Measurements from ENCODE around the gene MED13L.

The MED13L gene

GRCh38 chr12:116207274-116207673 is 70.2 kb downstream of the MED13L start:
- no peak for DNase-seq

GRCh38 chr12:116206828-116207227 is 70.7 kb downstream of the MED13L start:
- no peak for DNase-seq

GRCh38 chr12:116204785-116205184 is 72.7 kb downstream of the MED13L start:
- no peak for DNase-seq

GRCh38 chr12:116204169-116204568 is 73.3 kb downstream of the MED13L start:
- no peak for DNase-seq

GRCh38 chr12:116202940-116203339 is 74.6 kb downstream of the MED13L start:
- DNase-seq = no peak

GRCh38 chr12:116202433-116202832 is 75.1 kb downstream of the MED13L start:
- DNase-seq = no peak

- no peak for DNase-seq
Measured at GRCh38 chr12:116201908-116202307, 75.6 kb downstream of the MED13L start.

GRCh38 chr12:116201359-116201758 is 76.1 kb downstream of the MED13L start:
- DNase-seq = no peak

- no peak for DNase-seq
Measured at GRCh38 chr12:116200812-116201211, 76.7 kb downstream of the MED13L start.

- DNase-seq = no peak
Measured at GRCh38 chr12:116199160-116199706, 78.3 kb downstream of the MED13L start.

- no peak for DNase-seq
Measured at GRCh38 chr12:116196752-116197718, 80.5 kb downstream of the MED13L start.

GRCh38 chr12:116196226-116196625 is 81.3 kb downstream of the MED13L start:
- no peak for DNase-seq

- no peak for DNase-seq
Measured at GRCh38 chr12:116194935-116195431, 82.5 kb downstream of the MED13L start.

GRCh38 chr12:116189692-116190091 is 87.8 kb downstream of the MED13L start:
- no peak for DNase-seq

- DNase-seq = no peak
Measured at GRCh38 chr12:116188581-116188980, 88.9 kb downstream of the MED13L start.

- DNase-seq = no peak
Measured at GRCh38 chr12:116187151-116187511, 90.4 kb downstream of the MED13L start.

- no peak for DNase-seq
Measured at GRCh38 chr12:116186482-116187150, 90.9 kb downstream of the MED13L start.

GRCh38 chr12:116184763-116185162 is 92.7 kb downstream of the MED13L start:
- no peak for DNase-seq

GRCh38 chr12:116183741-116184141 is 93.8 kb downstream of the MED13L start:
- DNase-seq = no peak

- no peak for DNase-seq
Measured at GRCh38 chr12:116182359-116183063, 95.0 kb downstream of the MED13L start.

GRCh38 chr12:116180448-116180847 is 97.0 kb downstream of the MED13L start:
- no peak for DNase-seq

- DNase-seq = no peak
Measured at GRCh38 chr12:116179384-116179783, 98.1 kb downstream of the MED13L start.

GRCh38 chr12:116177017-116177416 is 100.5 kb downstream of the MED13L start:
- DNase-seq = no peak
